Mesodermal cell (in vitro differentiated cells): Measurements from ENCODE around the gene PNMA3.
"Not testable (repeated sequence)": the region's sequence is repeated elsewhere in the genome, so short reads cannot be mapped to it uniquely, and the experiment has no call there.

Experiments
- H3K27ac ChIP-seq: 2 replicates; pipeline ENCODE4 v1.7.0; 2013; ENCODE audit warnings: mild to moderate bottlenecking, low read depth, low read length, moderate library complexity; ENCODE audit not compliant: severe bottlenecking
- H3K36me3 ChIP-seq: 2 replicates; pipeline ENCODE4 v1.7.1; 2013; ENCODE audit warnings: mild to moderate bottlenecking, low read length, moderate library complexity; ENCODE audit not compliant: control insufficient read depth, insufficient read depth
- H3K4me1 ChIP-seq: one replicate; pipeline ENCODE4 v1.7.1; 2013; ENCODE audit warnings: mild to moderate bottlenecking, low read length; ENCODE audit not compliant: insufficient read depth, control insufficient read depth, poor library complexity, severe bottlenecking
- H3K4me3 ChIP-seq: 2 replicates; pipeline ENCODE4 v1.7.0; 2013; ENCODE audit warnings: low read length, control low read depth, mild to moderate bottlenecking; ENCODE audit not compliant: insufficient read depth, poor library complexity, severe bottlenecking; ENCODE audit errors: extremely low read depth
- H3K9me3 ChIP-seq: 2 replicates; pipeline ENCODE4 v1.7.1; 2013; ENCODE audit warnings: mild to moderate bottlenecking, low read length, moderate library complexity; ENCODE audit not compliant: control insufficient read depth
- WGBS, 2 experiments: methylation state at CpG; one replicate each; pipeline ENCODE4 v1.1.5; 2013; ENCODE audit warnings: missing lambda C conversion rate in 2 of 2; ENCODE audit not compliant: insufficient coverage in 2 of 2; 5-methylcytosine and 5-hydroxymethylcytosine counted together

Gene PNMA3

GRCh38 chrX:153074262-153074899, 18.1 kb downstream of the PNMA3 start:
- H3K4me1 ChIP-seq = no peaks in the 10 kb centered on the region
- no peak overlapping the region for H3K4me3 ChIP-seq
- H3K9me3 ChIP-seq = no peaks in the 10 kb centered on the region
- no peak overlapping the region for H3K27ac ChIP-seq
- WGBS, 2 experiments = 88 to 96% methylated on average over 12 to 13 of the region's 24 CpGs
- no peaks in the 10 kb centered on the region for H3K36me3 ChIP-seq

GRCh38 chrX:153074935-153075334, 18.7 kb downstream of the PNMA3 start:
- Histone ChIP-seq H3K27ac (no peak overlapping the region), H3K4me3 (no peak overlapping the region), H3K4me1 (no peaks in the 10 kb centered on the region), H3K36me3 (no peaks in the 10 kb centered on the region), H3K9me3 (no peaks in the 10 kb centered on the region)
- 75 to 100% methylated on average over 2 to 4 of the region's 11 CpGs for WGBS, 2 experiments

GRCh38 chrX:153075366-153075765, 19.1 kb downstream of the PNMA3 start:
- Histone ChIP-seq H3K27ac (no peak overlapping the region), H3K4me3 (no peak overlapping the region), H3K9me3 (no peaks in the 10 kb centered on the region), H3K36me3 (no peaks in the 10 kb centered on the region), H3K4me1 (no peaks in the 10 kb centered on the region)
- WGBS, 2 experiments = 91% methylated on average over 4 of the region's 14 CpGs; no CpG with 5 or more reads in 1 of the 2 experiments

GRCh38 chrX:153077437-153078135, 21.3 kb downstream of the PNMA3 start:
- not testable (repeated sequence) for H3K27ac ChIP-seq, H3K36me3 ChIP-seq, H3K9me3 ChIP-seq, H3K4me3 ChIP-seq, H3K4me1 ChIP-seq
- WGBS, 2 experiments = no CpG with 5 or more reads among the region's 76 CpGs

DNA sequence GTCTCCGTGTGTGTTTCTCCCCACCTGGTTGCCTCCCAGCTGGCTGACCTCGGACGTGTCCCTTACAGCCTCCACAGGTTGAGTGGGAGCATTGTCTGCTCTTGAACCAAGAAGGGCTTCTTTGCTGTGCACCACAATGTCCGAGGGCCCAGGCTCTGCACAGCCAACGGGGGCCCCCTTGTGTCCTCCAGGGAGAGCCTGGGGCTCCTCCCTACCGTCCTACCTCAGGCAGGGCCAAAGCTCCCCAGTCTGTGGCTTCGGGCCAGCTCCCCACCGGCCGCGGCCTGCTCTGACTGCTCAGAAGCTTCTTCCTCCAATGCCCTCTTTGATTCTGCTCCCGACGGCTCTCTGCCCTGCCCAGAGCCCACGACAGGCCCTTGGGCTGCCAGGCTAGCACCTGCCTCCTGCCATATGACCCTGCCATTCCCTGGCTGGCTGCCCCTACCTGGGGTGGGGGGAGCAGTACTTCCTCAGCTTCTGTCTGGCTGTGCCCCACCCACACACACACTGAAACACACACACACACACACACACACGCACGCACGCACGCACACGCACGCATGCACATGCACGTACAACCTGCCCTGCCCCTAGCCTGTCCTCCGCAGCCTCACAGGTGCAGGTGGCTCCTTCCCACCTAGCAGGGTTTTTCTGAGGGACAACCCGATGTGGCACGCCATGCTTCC, 27.1 kb downstream of the PNMA3 start:
- not testable (repeated sequence) for H3K4me1 ChIP-seq, H3K27ac ChIP-seq, H3K36me3 ChIP-seq, H3K9me3 ChIP-seq, H3K4me3 ChIP-seq
- WGBS, 2 experiments = no CpG with 5 or more reads among the region's 23 CpGs

DNA sequence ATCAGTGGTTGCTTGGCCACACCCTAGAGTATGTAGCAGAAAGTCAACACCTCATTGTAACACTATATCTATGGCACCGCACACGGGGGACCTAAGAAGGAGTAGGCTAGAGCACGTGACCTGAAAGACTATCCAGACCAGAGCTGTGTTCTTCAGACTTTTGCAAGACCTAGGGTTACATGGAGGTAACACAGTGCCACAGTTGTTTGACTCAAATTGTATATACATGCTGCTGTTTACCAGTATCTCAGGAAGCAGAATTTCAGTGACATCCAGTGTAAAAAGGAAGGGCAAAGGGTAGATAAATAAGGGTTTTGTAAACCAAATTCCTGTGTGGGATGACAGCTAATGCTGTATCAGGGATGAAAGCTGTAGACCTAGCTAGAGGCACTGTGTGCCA, 46.1 kb downstream of the PNMA3 start:
- no peaks in the 10 kb centered on the region for H3K36me3 ChIP-seq
- WGBS, 2 experiments = no CpG with 5 or more reads among the region's 3 CpGs
- no peaks in the 10 kb centered on the region for H3K9me3 ChIP-seq
- H3K27ac ChIP-seq = no peak overlapping the region
- no peaks in the 10 kb centered on the region for H3K4me1 ChIP-seq
- no peak overlapping the region for H3K4me3 ChIP-seq

DNA sequence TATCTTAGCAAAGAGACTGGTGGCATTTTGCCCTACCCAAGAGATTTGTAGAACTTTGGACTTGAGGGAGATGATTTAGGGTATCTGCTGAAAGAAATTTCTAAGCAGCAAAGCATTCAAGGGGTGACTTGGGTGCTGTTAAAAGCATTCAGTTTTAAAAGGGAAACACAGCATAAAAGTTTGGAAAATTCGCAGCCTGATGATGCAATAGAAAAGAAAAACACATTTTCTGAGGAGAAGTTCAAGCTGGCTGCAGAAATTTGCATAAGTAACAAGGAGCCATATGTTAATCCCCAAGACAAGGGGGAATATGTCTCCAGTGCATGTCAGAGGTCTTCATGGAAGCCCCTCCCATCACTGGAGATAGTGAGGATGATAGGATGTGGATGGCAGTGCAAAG, 48.7 kb downstream of the PNMA3 start:
- H3K27ac ChIP-seq, H3K36me3 ChIP-seq, H3K9me3 ChIP-seq, H3K4me3 ChIP-seq, H3K4me1 ChIP-seq: not testable (repeated sequence)
- 20 to 100% methylated on average over 1 of the region's 1 CpG for WGBS, 2 experiments

GRCh38 chrX:153106092-153106801, 50.0 kb downstream of the PNMA3 start:
- not testable (repeated sequence) for H3K36me3 ChIP-seq, H3K4me3 ChIP-seq, H3K9me3 ChIP-seq, H3K27ac ChIP-seq, H3K4me1 ChIP-seq
- WGBS, 2 experiments = no CpG with 5 or more reads among the region's 12 CpGs
